HG02870 (cell line): ENCODE results near the gene NDUFA8.

Experiments used
- ATAC-seq: cut with Tn5 transposase; IDR thresholded peaks from one replicate; pipeline ENCODE4 v1.9.1; 2021; ENCODE audit warnings: mild to moderate bottlenecking, moderate library complexity; ENCODE audit not compliant: unreplicated experiment

The NDUFA8 gene

GRCh38 chr9:122159026-122159924, at the start of gene NDUFA8, which contains the start of gene MORN5:
TSS of gene NDUFA8 (minus strand) at chr9:122159779. CDS start at chr9:122159677, 102 bp downstream.
TSS of gene MORN5 (plus strand) at chr9:122159908. CDS start at chr9:122159973, 65 bp downstream.
- peak; percentile 93 for ATAC-seq

GRCh38 chr9:122207096-122207495, 47.5 kb upstream of the NDUFA8 start:
- no peak for ATAC-seq

GRCh38 chr9:122206118-122207046, 46.8 kb upstream of the NDUFA8 start:
- no peak for ATAC-seq

- no peak for ATAC-seq
Observed at GRCh38 chr9:122205176-122205575, 45.6 kb upstream of the NDUFA8 start.

GRCh38 chr9:122204491-122204890, 44.9 kb upstream of the NDUFA8 start:
- no peak for ATAC-seq

GRCh38 chr9:122204055-122204454, 44.5 kb upstream of the NDUFA8 start:
- ATAC-seq: no peak

- ATAC-seq: no peak
Observed at GRCh38 chr9:122202111-122202510, 42.5 kb upstream of the NDUFA8 start.

- ATAC-seq: no peak
Observed at GRCh38 chr9:122201641-122202040, 42.1 kb upstream of the NDUFA8 start.

GRCh38 chr9:122200960-122201595, 41.5 kb upstream of the NDUFA8 start:
- no peak for ATAC-seq

- no peak for ATAC-seq
Observed at GRCh38 chr9:122197882-122198281, 38.3 kb upstream of the NDUFA8 start.

GRCh38 chr9:122197426-122197825, 37.8 kb upstream of the NDUFA8 start:
- ATAC-seq: no peak

- ATAC-seq: no peak
Observed at GRCh38 chr9:122195875-122196274, 36.3 kb upstream of the NDUFA8 start.

GRCh38 chr9:122193651-122194050, 34.1 kb upstream of the NDUFA8 start:
- no peak for ATAC-seq

GRCh38 chr9:122192914-122193525, 33.4 kb upstream of the NDUFA8 start:
- ATAC-seq: no peak

- no peak for ATAC-seq
Observed at GRCh38 chr9:122192261-122192875, 32.8 kb upstream of the NDUFA8 start.

- ATAC-seq: no peak
Observed at GRCh38 chr9:122191584-122191983, 32.0 kb upstream of the NDUFA8 start.

- ATAC-seq: no peak
Observed at GRCh38 chr9:122190597-122191381, 31.2 kb upstream of the NDUFA8 start.

GRCh38 chr9:122188369-122188768, 28.8 kb upstream of the NDUFA8 start:
- ATAC-seq: no peak

- ATAC-seq: no peak
Observed at GRCh38 chr9:122186777-122187470, 27.3 kb upstream of the NDUFA8 start.
